HepG2 (cell line): Measurements from ENCODE around the gene MED22. TPM values are rescaled to one million over a fixed set of nuclear protein-coding genes. Genes with fewer than 3 reads are reported as not detected.
"Not testable (repeated sequence)": the region's sequence is repeated elsewhere in the genome, so short reads cannot be mapped to it uniquely, and the experiment has no call there.

Experiments
- ATAC-seq: fragments of 200-7000 bp; cut with Tn5 transposase; 3 replicates; pipeline ENCODE4 v1.9.1; 2020; ENCODE audit warnings: mild to moderate bottlenecking, moderate library complexity
- BruUV-seq: library from RNA; stranded (reverse); fragments of 400-500 nt; replicated peaks from 2 replicates; lab custom pipeline; 2021; lab: Mats Ljungman, UMichigan
- CTCF ChIA-PET: fragments of 300-600 bp; formaldehyde crosslinking; extraction: SDS; loops from one replicate; lab custom pipeline; 2021; ENCODE audit warnings: low total read pairs, inconsistent platforms, low intra/inter-chr PET ratio; lab: Yijun Ruan, JAX
- POLR2A ChIA-PET: fragments of 350-600 bp; sonication (Branson Sonifier 250); formaldehyde crosslinking; loops from one replicate; lab custom pipeline; 2020; ENCODE audit warnings: antibody characterized with exemption, inconsistent platforms; lab: Yijun Ruan, JAX
- DNase-seq: peaks from one replicate; pipeline ENCODE4 v3.0.0-alpha.2; 2015; ENCODE audit warnings: low spot score
- FAIRE-seq: peaks from 3 replicates; lab custom pipeline; 2011; peaks lifted over from hg19 to GRCh38; lab: Jason Lieb, UNC
- H2AFZ ChIP-seq: one replicate; pipeline ENCODE4 v1.6.1; 2011; ENCODE audit warnings: low read length, inconsistent platforms
- H3K27ac ChIP-seq: fragments of 300-600 bp; 3 replicates; pipeline ENCODE4 v1.8.0; 2011; ENCODE audit warnings: mixed run types, mild to moderate bottlenecking, mixed read lengths, low read length, inconsistent platforms; ENCODE audit not compliant: insufficient read depth; ENCODE audit errors: extremely low read length
- H3K27me3 ChIP-seq, 2 experiments: fragments of 200-600 bp in 1 of 2; 2 replicates in 1 of 2; 3 replicates in 1 of 2; pipeline versions ENCODE4 v1.6.0 to v1.8.0; 2011; ENCODE audit warnings: low read length in 2 of 2, mild to moderate bottlenecking in 2 of 2, moderate library complexity in 2 of 2, inconsistent platforms in 1 of 2; ENCODE audit not compliant: insufficient read depth in 2 of 2, control insufficient read depth in 1 of 2
- H3K36me3 ChIP-seq, 2 experiments: fragments of 200-600 bp in 1 of 2; replicated peaks in 1 of 2; 2 replicates in 1 of 2; 3 replicates in 1 of 2; pipeline versions ENCODE4 v1.5.1 to v1.8.0; 2011; ENCODE audit warnings: low read length in 2 of 2, inconsistent platforms in 1 of 2; ENCODE audit not compliant: insufficient read depth in 2 of 2, control insufficient read depth in 1 of 2
- H3K4me1 ChIP-seq: 2 replicates; pipeline ENCODE4 v1.5.1; 2012; ENCODE audit warnings: low read length, inconsistent platforms; ENCODE audit not compliant: insufficient read depth
- H3K4me2 ChIP-seq: 2 replicates; pipeline ENCODE4 v1.6.0; 2011; ENCODE audit warnings: low read depth, low read length, inconsistent platforms
- H3K4me3 ChIP-seq, 3 experiments: fragments of 200-600 bp in 1 of 3; sonication (generic), shearing (Covaris generic) in 1 of 3; replicated peaks in 1 of 3; 2 replicates each; pipeline ENCODE4 v1.5.1; 2011 to 2016; ENCODE audit warnings: low read length in 3 of 3, inconsistent platforms in 2 of 3, low read depth in 2 of 3, mild to moderate bottlenecking in 2 of 3, control low read depth in 1 of 3, mixed read lengths in 1 of 3; ENCODE audit not compliant: insufficient read depth in 1 of 3
- H3K79me2 ChIP-seq: one replicate; pipeline ENCODE4 v1.6.1; 2011; ENCODE audit warnings: low read length, inconsistent platforms; ENCODE audit not compliant: insufficient read depth
- H3K9ac ChIP-seq: 2 replicates; pipeline ENCODE4 v1.6.0; 2011; ENCODE audit warnings: mild to moderate bottlenecking, low read depth, low read length, inconsistent platforms; ENCODE audit not compliant: insufficient read depth
- H3K9me3 ChIP-seq: 2 replicates; pipeline ENCODE4 v1.5.1; 2012; ENCODE audit warnings: mild to moderate bottlenecking, low read length
- H4K20me1 ChIP-seq: 2 replicates; pipeline ENCODE4 v1.6.0; 2011; ENCODE audit warnings: inconsistent platforms, mild to moderate bottlenecking, low read length, moderate library complexity; ENCODE audit not compliant: insufficient read depth
- FOXA1 ChIP-seq, 2 experiments: fragments of 450-650 bp in 1 of 2; sonication (generic) in 1 of 2; formaldehyde crosslinking in 1 of 2; IDR thresholded peaks; 2 replicates each; pipeline versions ENCODE4 v1.4.0 to v1.6.1; 2016 to 2020; ENCODE audit warnings: missing genetic modification reagents in 1 of 2
- POLR2A ChIP-seq, 2 experiments: IDR thresholded peaks; 2 replicates each; pipeline ENCODE4 v1.6.1; 2011; ENCODE audit warnings: low read depth in 2 of 2, low read length in 2 of 2, mild to moderate bottlenecking in 1 of 2, moderate library complexity in 1 of 2; ENCODE audit not compliant: insufficient read depth in 1 of 2
- SNAPC2 ChIP-seq: sonication (generic); formaldehyde crosslinking; IDR thresholded peaks from 2 replicates; pipeline ENCODE4 v1.8.1; 2022; ENCODE audit warnings: mild to moderate bottlenecking, missing genetic modification reagents
- ZNF33B ChIP-seq: sonication (generic); formaldehyde crosslinking; IDR thresholded peaks from 2 replicates; pipeline ENCODE4 v1.5.1; 2020; ENCODE audit warnings: mild to moderate bottlenecking, missing genetic modification reagents
- WGBS: methylation state at CpG from one replicate; pipeline ENCODE4 v1.1.6; 2017; ENCODE audit warnings: low lambda C conversion rate; 5-methylcytosine and 5-hydroxymethylcytosine counted together
- in situ Hi-C: cut with HindIII; loops from 2 replicates; pipeline ENCODE4 v1.10.0; 2017; ENCODE audit warnings: low pct_unique_long_range_greater_than_20kb; ENCODE audit not compliant: extremely low pct_ligation_motif_present
- intact Hi-C: fragments of 100-400 bp; cut with micrococcal nuclease; formaldehyde crosslinking; loops from one replicate; pipeline ENCODE4 v1.10.0; 2022; ENCODE audit not compliant: unreplicated experiment
- polyA plus RNA-seq, 8 experiments: library from polyadenylated mRNA; depleted of rRNA in 3 of 8; stranded (reverse) in 7 of 8; unstranded in 1 of 8; fragments of >200 nt; fragmentation: Illumina TruSeq in 4 of 8; extraction: Trizol in 4 of 8; gene quantifications; 2 replicates each; pipeline versions ENCODE4 v1.2.1 to v1.2.3, GENCODE V29; 2011 to 2016; ENCODE audit warnings: low read depth in 4 of 8, missing spikeins in 1 of 8, mixed read lengths in 1 of 8; ENCODE audit not compliant: insufficient read depth in 1 of 8
- total RNA-seq, 5 experiments: library from RNA; depleted of rRNA; stranded (reverse); fragments of >200 nt; fragmentation: Illumina TruSeq; extraction: Trizol; gene quantifications; 2 replicates each; pipeline ENCODE4 v1.2.3, GENCODE V29; 2016; ENCODE audit warnings: low read depth in 1 of 5

MED22 gene
- total and polyA plus RNA-seq, 2 of the 13 experiments (the other 11 are each of a cell fraction or from before 2014, with no cell fraction given), result 15.8 to 22.1 TPM

GRCh38 chr9:133327834-133328484, 20.0 kb downstream of the MED22 start:
- H3K4me1 ChIP-seq, result no peaks in the 10 kb centered on the region
- no peaks in the 10 kb centered on the region; a peak in 1 of 5 replicates for H3K27me3 ChIP-seq
- H2AFZ ChIP-seq, result no peak overlapping the region
- no peak overlapping the region for H3K9ac ChIP-seq
- FAIRE-seq (no peak), DNase-seq (no peak)
- WGBS, result 76% methylated on average over 10 of the region's 10 CpGs
- no peaks in the 10 kb centered on the region for H3K79me2 ChIP-seq
- 0 out of 2 replicates have a peak, but pooled peaks cover 2% of the 10 kb centered on the region for H4K20me1 ChIP-seq
- peaks cover 9 to 23% of the 10 kb centered on the region in 2 experiments; a peak in 4 of 5 replicates for H3K36me3 ChIP-seq
- CTCF ChIA-PET, result interaction anchor here (1.2 to 2.3 kb wide), 2 partner anchors 140 to 142 kb away, joined by 3 to 7 read pairs; no protein-coding TSS in a partner anchor
- no peak for TF ChIP-seq SNAPC2 (CRISPR knock-in tag)
- 0 out of 4 replicates have a peak, but pooled peaks of 1 of the 2 experiments have one; percentile 18 for TF ChIP-seq POLR2A (IDR thresholded peaks at IDR 0.05; ENCODE audit: insufficient read depth in 1 of 2, low read depth in 2 of 2, low read length in 2 of 2)
- no peak for TF ChIP-seq FOXA1 (IDR thresholded peaks at IDR 0.05)
- TF ChIP-seq FOXA1 (CRISPR knock-in tag; IDR thresholded peaks at IDR 0.05), result no peak
- no peak for TF ChIP-seq ZNF33B
- TF ChIP-seq, all 625 proteins: peak for 1
- POLR2A ChIA-PET, result no interaction called here
- intact Hi-C loops (loop anchor here (2.0 kb wide), 1 partner anchor 139 kb away; no protein-coding TSS in a partner anchor), in situ Hi-C loops (loop anchor here (10.0 kb wide), 1 partner anchor 83 kb away; no protein-coding TSS in a partner anchor)
- Histone ChIP-seq H3K4me2 (no peak overlapping the region), H3K4me3 (no peak overlapping the region), H3K9me3 (peaks cover 9% of the 10 kb centered on the region; the same call in 1 of the 2 replicates), H3K27ac (no peak overlapping the region)
- peak; percentile 31; the same call in 2 of the 3 replicates for ATAC-seq
- BruUV-seq, result no TSS peak

- POLR2A ChIA-PET, H3K4me1 ChIP-seq, intact Hi-C loops, H3K79me2 ChIP-seq, BruUV-seq, H4K20me1 ChIP-seq, FAIRE-seq, CTCF ChIA-PET, H3K27me3 ChIP-seq, DNase-seq, H3K9ac ChIP-seq, ATAC-seq, H3K4me2 ChIP-seq, H3K4me3 ChIP-seq, H2AFZ ChIP-seq, H3K9me3 ChIP-seq, H3K27ac ChIP-seq: not testable (repeated sequence)
- H3K36me3 ChIP-seq, result peaks cover 3 to 13% of the 10 kb centered on the region in 2 experiments; a peak in 3 of 5 replicates
- in situ Hi-C loops, result loop anchor here (10.0 kb wide), 1 partner anchor 82 kb away; no protein-coding TSS in a partner anchor
- WGBS, result 44% methylated on average over 6 of the region's 6 CpGs
These were observed 20.9 kb downstream of the MED22 start for GRCh38 chr9:133327021-133327420.
